ENCODE results near the gene MRPS23. TPM values are rescaled to one million over a fixed set of nuclear protein-coding genes. Genes with fewer than 3 reads are reported as not detected.

MRPS23 gene
- total RNA-seq, 2 donors from 2014 or later, result 24.1 to 35.3 TPM

DNA sequence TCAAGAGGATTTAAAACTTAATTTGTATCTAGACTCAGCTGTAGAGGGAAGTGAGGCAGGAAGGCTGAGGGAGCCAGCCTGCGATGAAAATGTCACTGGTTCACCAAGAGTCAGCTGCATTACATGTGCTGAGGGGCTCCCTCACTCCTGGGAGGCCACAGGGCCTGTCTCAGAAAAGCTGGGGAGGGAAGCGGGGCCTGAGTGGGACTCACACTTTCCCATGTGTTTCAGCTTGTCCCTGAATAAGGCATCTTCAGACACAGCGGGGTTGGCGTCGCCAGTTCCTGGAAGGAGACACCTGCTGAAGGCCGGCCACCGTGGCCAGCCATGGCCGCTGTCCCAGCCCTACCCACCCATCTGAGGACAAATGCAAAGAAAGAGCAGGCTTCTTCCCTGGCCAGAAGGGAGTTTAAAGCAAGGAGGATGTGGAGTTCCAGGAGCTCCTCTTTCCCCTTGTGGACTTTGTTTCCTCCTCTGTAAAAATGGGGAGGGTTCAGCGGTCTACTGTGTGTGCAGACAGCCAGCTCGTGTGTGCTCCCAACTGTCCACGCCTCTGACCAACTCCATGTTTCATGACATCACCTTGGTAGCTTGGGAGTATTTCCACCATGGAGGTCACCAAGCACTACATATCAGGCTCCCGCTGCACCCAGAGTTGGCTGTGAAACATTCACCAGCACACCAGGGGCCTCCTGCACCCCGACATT, 19.2 kb upstream of the MRPS23 start:
- peak overlapping the region; percentile 41 to 77 for H3K27ac ChIP-seq
- no peaks in the 10 kb centered on the region for H3K9me3 ChIP-seq
- H3K4me3 ChIP-seq, result no peak overlapping the region
- H3K4me1 ChIP-seq, result peaks cover 0 to 36% of the 10 kb centered on the region in 2 donors
- DNase-seq (ENCODE audit: low spot score), result no peak
- H3K36me3 ChIP-seq, result peaks cover 33% of the 10 kb centered on the region
- TF ChIP-seq, protein P1, sequence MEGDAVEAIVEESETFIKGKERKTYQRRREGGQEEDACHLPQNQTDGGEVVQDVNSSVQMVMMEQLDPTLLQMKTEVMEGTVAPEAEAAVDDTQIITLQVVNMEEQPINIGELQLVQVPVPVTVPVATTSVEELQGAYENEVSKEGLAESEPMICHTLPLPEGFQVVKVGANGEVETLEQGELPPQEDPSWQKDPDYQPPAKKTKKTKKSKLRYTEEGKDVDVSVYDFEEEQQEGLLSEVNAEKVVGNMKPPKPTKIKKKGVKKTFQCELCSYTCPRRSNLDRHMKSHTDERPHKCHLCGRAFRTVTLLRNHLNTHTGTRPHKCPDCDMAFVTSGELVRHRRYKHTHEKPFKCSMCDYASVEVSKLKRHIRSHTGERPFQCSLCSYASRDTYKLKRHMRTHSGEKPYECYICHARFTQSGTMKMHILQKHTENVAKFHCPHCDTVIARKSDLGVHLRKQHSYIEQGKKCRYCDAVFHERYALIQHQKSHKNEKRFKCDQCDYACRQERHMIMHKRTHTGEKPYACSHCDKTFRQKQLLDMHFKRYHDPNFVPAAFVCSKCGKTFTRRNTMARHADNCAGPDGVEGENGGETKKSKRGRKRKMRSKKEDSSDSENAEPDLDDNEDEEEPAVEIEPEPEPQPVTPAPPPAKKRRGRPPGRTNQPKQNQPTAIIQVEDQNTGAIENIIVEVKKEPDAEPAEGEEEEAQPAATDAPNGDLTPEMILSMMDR (IDR thresholded peaks at IDR 0.05), result no peak
- no peaks in the 10 kb centered on the region for H3K27me3 ChIP-seq

DNA sequence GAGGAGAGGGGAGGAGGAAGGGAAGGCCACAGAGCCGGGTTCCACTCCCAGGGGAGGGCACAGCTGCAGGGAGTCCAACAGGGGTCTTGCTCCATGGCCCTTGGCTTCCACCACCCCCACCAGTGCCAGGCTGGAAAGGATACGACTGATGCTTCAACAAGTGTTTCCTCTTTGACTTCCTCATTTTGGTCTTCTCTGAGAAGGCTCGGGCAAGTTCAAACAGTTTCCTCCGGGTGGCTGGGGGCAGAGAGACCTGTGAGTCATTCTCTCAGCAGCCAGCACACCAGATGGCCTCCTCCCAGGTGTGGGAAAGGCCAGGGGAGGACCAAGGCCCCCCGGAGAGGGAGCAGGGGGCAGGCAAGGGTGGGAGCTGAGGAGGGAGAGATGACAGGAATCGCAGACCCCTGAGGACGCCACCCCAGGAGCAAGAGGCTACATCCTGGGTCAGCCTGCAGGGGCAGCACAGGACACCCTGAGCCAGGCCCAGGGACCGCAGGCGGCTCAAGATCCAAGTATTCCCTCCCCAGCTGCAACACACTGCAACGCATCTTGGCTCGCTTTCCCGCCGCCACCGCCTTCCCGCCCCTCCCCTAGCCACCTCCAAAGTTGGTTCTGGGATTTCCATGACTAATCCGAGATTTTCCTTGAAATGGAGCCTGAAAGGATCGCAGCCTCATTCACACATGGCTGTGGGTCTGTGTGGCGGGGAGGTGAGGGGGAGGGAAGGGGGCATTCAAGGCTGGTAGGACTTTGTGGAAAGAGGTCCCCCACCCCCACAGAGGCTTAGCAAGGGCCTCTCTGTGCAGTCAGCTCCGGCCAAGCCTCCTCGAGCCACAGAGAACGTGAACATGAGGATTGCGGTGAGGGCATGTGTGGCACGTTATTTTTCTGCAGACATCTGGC, 18.4 kb upstream of the MRPS23 start:
- Histone ChIP-seq H3K9me3 (no peaks in the 10 kb centered on the region), H3K27me3 (no peaks in the 10 kb centered on the region), H3K4me1 (peaks cover 0 to 28% of the 10 kb centered on the region in 2 donors), H3K27ac (peak overlapping the region; percentile 41 to 77), H3K36me3 (peaks cover 33% of the 10 kb centered on the region), H3K4me3 (no peak overlapping the region)
- TF ChIP-seq, protein P1 (IDR thresholded peaks at IDR 0.05), result peak in 1 of 2 donors; percentile 48
- peak; percentile 86 for DNase-seq (ENCODE audit: low spot score)

DNA sequence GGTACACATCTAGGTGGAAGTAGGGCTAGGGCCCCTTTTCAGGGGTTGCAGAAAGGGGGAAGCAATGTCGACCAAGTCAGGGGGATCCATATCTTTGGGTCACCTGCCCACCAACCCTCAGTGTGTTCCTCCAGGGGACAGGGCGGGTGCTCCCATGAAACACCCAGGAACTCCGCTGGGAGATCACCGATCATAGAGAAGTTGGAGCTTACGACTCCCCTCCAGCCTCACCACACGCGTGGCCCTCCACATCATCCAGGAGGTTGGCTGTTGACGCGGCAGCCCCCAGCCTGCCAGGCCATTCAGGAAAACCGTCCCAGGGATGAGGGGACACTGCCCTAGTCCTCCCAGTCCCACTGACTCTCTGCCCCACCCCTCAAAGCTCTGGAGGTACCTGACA, 17.3 kb upstream of the MRPS23 start:
- Histone ChIP-seq H3K36me3 (peaks cover 33% of the 10 kb centered on the region), H3K9me3 (no peaks in the 10 kb centered on the region), H3K4me3 (no peak overlapping the region), H3K4me1 (peaks cover 0 to 32% of the 10 kb centered on the region in 2 donors), H3K27ac (peak overlapping the region in 1 of 2 donors; percentile 77), H3K27me3 (no peaks in the 10 kb centered on the region)
- TF ChIP-seq, protein P1 (IDR thresholded peaks at IDR 0.05), result no peak
- DNase-seq (ENCODE audit: low spot score), result no peak

DNA sequence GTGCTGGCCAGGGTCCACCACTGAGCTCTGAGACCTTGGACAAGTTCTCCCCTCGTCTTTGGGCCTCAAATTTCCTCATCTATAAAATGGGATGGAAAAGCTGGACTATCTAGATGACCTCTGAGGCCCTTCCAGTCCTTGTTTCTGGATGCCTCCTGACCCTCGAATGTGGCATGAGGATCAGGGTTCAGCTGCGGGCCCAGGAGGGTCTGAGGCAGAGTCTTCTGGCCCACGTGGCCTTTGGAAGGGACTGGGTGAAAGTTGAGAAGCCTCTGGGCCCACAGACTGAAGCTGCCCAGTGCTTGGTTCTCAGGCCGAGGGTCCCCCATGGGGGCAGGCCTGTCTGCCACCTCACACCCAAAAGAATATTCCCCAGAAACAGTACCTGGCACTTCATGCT, 16.9 kb upstream of the MRPS23 start:
- H3K36me3 ChIP-seq, result peaks cover 29% of the 10 kb centered on the region
- DNase-seq (ENCODE audit: low spot score), result no peak

DNA sequence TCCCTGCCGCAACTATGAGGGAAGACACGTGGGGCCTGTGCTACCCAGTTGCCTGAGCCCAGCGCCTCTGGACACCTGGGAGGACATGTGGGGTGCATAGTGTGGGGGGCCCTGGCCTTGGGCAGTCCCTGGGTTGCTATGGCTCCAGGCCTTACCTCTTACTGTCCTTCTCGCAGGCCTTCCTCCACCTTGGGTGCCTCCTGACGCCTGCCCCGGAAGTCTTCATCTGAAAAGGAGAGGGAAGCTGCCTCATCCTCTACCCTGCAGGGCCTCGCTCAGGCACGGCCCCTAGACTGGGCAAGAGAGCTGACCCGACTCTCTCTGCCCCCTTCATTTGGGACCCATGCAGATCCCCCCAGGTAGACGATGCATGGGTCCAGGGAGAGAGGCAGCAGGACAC, 16.5 kb upstream of the MRPS23 start:
- Histone ChIP-seq H3K27ac (no peak overlapping the region), H3K4me1 (peaks cover 0 to 38% of the 10 kb centered on the region in 2 donors), H3K27me3 (no peaks in the 10 kb centered on the region), H3K9me3 (no peaks in the 10 kb centered on the region), H3K36me3 (peaks cover 26% of the 10 kb centered on the region), H3K4me3 (no peak overlapping the region)
- TF ChIP-seq, protein P1 (IDR thresholded peaks at IDR 0.05), result no peak
- DNase-seq (ENCODE audit: low spot score), result no peak

More for the DNA sequence above, 16.9 kb upstream of the MRPS23 start:
- H3K27ac ChIP-seq, result no peak overlapping the region
- H3K9me3 ChIP-seq, result no peaks in the 10 kb centered on the region
- peaks cover 0 to 34% of the 10 kb centered on the region in 2 donors for H3K4me1 ChIP-seq
- no peaks in the 10 kb centered on the region for H3K27me3 ChIP-seq
- no peak overlapping the region for H3K4me3 ChIP-seq
- TF ChIP-seq, protein P1 (IDR thresholded peaks at IDR 0.05), result no peak

Measured in right atrium auricular region (tissue), 2 donors.